HG03064 (cell line): ENCODE data around the gene RNF17.
"Not testable (repeated sequence)": the region's sequence is repeated elsewhere in the genome, so short reads cannot be mapped to it uniquely, and the experiment has no call there.

Experiments used
- ATAC-seq: cut with Tn5 transposase; IDR thresholded peaks from one replicate; pipeline ENCODE4 v1.9.1; 2021; ENCODE audit warnings: low read depth; ENCODE audit not compliant: unreplicated experiment

The RNF17 gene

GRCh38 chr13:24763596-24764275 is at the start of gene RNF17:
Gene RNF17, plus strand, starts transcription at chr13:24764169. Its CDS starts 35 bp downstream, at chr13:24764204.
- ATAC-seq = no peak

GRCh38 chr13:24716011-24716410 is 48.0 kb upstream of the RNF17 start:
- ATAC-seq = no peak

GRCh38 chr13:24716446-24716845 is 47.5 kb upstream of the RNF17 start:
- no peak for ATAC-seq

GRCh38 chr13:24717217-24717616 is 46.8 kb upstream of the RNF17 start:
- ATAC-seq = no peak

GRCh38 chr13:24718192-24718965 is 45.6 kb upstream of the RNF17 start:
- ATAC-seq = no peak

GRCh38 chr13:24719139-24719538 is 44.8 kb upstream of the RNF17 start:
- ATAC-seq = no peak

- no peak for ATAC-seq
Measured at GRCh38 chr13:24723206-24723605, 40.8 kb upstream of the RNF17 start.

GRCh38 chr13:24724714-24725113 is 39.3 kb upstream of the RNF17 start:
- no peak for ATAC-seq

- ATAC-seq = no peak
Measured at GRCh38 chr13:24725379-24725778, 38.6 kb upstream of the RNF17 start.

- ATAC-seq = peak; percentile 76
Measured at GRCh38 chr13:24727731-24728601, 36.0 kb upstream of the RNF17 start.

GRCh38 chr13:24730873-24731567 is 32.9 kb upstream of the RNF17 start:
- ATAC-seq = not testable (repeated sequence)

- ATAC-seq = no peak
Measured at GRCh38 chr13:24734950-24735349, 29.0 kb upstream of the RNF17 start.

GRCh38 chr13:24737042-24737441 is 26.9 kb upstream of the RNF17 start:
- no peak for ATAC-seq

- no peak for ATAC-seq
Measured at GRCh38 chr13:24738366-24738847, 25.6 kb upstream of the RNF17 start.

GRCh38 chr13:24740014-24740890 is 23.7 kb upstream of the RNF17 start:
- ATAC-seq = no peak

GRCh38 chr13:24741016-24741662 is 22.8 kb upstream of the RNF17 start:
- ATAC-seq = no peak

- ATAC-seq = no peak
Measured at GRCh38 chr13:24741791-24742190, 22.2 kb upstream of the RNF17 start.

GRCh38 chr13:24742294-24742693 is 21.7 kb upstream of the RNF17 start:
- no peak for ATAC-seq

- ATAC-seq = no peak
Measured at GRCh38 chr13:24742977-24743376, 21.0 kb upstream of the RNF17 start.
